ENCODE results near the gene PAF1.

Gene PAF1

DNA sequence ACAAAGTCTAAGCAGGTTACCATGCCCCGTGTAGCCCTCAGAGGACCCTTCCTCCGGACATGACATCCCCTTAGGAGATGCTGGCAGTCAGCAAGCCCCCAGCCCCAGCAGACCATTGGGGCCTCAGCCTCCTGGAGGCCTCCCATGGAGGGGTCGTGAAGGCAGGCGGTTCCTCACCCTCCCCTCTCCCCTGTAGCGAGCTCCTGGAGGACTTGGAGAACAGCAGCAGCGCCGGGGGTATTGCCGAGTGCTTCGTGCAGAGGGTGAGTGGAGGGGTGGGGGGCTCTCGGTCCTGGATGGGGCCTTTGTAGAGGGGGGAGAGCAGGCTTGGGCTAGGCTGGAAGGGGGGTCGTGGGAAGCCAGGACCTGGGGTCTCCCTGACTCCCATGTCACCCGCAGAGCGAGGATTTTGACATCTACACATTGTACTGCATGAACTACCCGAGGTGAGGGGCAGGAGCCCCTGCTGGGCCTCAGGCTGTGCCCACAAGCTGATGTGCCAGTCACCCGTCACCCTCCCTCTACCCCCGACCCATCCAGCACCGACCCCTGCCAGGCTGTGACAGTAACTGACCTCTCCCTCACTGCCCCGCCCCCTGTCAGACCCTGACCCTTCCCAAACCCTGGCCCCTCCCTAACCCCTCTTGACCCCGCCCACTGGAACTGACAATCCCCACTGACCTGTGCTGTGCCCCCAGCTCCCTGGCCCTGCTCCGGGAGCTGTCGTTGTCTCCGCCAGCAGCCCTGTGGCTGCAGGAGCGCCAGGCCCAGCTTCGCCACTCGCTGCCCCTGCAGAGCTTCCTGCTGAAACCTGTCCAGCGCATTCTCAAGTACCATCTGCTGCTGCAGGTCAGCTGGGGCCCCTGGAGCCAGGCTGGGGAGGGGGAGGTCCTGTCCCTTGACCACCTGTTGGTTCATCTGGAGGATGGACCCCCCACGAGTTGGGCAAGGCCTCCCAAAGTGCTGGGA lies 25.5 kb upstream of the PAF1 start:
- peak; percentile 51 for DNase-seq

DNA sequence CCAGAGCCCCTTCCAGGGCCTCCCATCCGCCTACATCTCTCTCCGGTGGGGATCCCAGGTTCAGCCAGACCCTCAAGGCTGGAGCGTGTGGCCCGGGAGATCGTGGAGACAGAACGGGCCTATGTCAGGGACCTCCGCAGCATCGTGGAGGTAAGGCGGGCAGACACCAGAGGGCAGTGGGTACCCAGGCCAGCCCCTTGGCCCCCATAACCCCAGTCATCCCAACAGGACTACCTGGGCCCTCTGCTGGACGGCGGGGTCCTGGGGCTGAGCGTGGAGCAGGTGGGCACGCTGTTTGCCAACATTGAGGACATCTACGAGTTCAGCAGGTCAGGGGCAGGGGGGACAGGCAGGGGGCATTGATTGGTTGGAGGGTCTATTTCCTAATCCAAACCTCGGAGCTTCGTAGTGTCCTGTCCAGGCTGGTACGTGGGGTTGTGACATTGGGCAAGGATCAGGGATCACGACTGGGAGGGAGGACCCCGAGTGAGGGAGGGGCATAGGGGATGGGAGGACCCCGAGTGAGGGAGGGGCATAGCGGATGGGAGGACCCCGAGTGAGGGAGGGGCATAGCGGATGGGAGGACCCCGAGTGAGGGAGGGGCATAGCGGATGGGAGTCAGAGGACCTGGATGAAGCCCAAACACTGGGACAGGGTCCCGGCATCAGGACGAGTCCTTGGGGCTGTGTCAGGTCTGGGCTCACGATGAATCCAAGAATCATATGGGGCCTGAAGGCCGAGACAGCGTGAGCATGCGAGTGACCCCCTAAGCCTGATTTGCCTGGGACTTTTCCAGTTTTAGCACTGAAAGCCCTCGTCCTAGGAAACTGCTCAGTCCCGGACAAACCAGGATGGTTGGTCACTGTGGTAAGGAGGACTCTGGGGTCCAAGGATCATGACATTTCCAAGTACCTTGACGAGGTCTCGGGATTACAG lies 24.5 kb upstream of the PAF1 start:
- DNase-seq: peak; percentile 50

DNA sequence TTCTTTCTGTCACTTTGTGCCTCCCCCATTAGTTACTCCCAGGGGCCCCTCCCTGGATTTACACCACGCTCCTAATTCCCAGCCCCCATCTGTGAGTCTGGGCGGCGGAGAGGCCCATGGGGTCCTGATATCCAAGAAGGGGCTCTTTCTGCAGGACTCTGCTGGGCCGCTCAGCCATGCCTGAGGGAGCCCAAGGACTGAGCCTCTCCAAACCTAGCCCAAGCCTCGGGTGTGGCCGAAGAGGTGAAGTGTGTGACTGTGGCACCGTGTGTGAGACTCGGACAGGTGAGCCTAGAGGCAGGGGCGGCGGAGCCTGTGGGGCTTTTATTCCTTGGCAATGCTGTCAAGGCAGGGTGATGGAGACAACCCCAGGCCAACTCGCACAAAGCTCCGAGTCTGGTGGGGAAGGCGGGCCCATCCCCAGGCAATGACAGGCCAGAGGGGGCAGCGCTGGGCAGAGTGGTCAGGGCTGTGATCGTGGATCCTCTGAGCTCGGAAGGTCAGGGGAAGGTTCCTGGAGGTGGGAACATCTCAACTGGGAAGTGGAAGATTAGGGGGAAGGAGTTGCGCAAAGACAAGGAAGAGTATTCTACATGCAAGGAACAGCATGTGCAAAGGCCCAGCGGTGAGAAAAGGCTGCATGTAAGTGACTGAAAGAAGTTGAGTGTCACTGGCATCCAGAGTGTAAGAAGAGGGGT lies 23.2 kb upstream of the PAF1 start:
- peak; percentile 62 for DNase-seq

DNA sequence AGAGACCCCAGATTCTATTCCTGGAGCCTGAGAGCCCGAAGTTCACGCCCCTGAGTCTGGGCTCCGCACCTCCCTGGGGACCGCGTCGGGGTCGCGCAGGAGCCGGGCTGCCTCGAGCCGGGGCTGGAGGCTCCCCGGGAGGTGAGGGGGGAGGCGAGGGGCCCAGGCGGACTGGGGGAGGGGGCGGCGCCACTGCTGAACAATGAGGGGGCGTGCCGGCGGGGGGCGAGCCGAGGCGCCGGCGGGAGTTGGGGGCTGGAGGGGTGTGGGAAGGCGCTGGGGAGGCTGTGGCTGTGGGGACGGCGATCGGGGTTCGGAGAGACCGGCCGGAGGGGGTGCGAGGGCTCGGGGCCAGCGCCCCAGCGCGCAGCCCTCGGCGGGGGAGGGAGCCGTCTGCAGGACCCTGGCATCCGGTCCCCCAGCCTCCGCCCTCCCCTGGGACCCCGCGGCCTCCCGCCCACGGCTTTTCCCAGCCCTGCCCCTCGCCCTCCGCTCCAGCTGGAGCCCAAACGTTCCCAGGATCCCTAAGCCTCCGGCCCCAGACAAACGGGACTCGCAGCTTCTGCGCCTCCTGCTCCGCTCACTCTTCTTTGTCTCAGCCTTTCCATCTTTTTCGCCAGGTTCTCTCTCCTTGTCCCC lies 22.5 kb upstream of the PAF1 start:
- peak; percentile 67 for DNase-seq

DNA sequence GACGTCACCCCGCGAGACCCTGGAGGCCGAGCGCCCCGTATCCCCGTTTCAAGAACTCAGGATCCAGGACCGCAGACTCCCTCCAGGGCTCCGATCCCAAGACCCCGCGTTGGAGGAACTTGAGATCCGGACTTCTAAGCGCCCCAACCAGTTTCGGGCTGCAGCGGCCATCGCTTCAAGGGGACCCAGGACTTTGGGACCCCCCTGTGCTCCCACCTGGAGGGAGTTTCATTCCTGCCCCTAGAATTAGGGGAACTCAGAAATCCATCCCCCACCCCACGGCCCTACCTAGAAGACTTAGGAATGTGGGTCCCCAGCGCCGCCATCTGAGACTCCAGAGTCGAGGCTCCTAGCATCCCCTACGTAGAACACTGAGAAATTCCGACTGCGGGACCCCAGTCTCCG lies 22.0 kb upstream of the PAF1 start:
- DNase-seq: no peak

DNA sequence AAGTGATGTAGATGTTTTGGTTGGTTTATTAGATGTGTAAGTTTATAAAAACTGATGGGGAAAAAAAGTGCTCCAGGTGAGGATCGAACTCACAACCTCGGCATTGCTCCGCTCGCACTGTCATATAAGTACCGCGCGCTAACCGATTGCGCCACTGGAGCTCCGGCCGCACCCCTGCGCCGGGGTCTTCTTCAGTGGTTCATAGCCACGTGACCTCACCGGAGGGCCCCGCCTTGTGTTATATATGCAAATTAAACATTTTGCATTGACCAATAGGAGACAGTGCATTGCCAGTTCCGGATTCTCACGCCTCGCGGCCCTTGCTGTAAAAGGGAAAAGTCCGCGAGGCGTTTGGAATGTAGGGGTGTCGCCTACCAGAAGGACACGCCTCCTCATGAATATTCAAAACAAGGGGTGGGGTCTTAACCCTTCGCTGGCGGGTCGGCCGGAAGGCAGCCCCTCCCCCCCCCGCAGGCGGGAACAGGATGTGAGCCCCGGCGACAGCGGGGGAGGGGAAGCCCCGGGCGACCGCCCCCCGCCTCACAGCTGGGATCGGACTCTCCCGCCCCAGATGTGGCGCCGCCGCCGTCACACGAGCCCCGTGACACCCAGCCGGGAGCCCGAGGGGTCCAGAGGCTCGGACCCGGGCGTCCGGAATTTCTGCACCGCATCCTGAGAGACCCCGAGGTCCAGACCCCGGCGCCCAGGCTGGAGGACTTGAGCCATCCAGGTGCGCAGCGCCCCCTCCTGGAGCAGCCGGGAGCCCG lies 21.4 kb upstream of the PAF1 start, which contains the start of gene PLEKHG2:
Gene PLEKHG2, plus strand, starts transcription at position 570 of the 767 bp plus-strand sequence. CDS start 1,418 bp downstream, outside the sequence.
- DNase-seq: peak; percentile 100

DNA sequence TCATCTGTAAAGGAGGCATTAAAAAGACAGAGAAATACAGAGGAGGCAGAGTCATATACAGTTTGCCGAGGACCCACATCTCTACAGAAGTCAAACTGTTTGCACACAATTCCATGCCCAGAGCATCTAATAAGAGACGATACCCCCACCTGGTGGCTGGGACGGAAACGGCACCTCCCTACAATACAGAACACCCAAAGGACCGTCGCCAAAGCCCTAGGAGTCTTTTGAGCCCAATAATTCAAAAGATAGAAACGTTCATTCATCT lies 20.9 kb upstream of the PAF1 start:
- peak; percentile 90 for DNase-seq

DNA sequence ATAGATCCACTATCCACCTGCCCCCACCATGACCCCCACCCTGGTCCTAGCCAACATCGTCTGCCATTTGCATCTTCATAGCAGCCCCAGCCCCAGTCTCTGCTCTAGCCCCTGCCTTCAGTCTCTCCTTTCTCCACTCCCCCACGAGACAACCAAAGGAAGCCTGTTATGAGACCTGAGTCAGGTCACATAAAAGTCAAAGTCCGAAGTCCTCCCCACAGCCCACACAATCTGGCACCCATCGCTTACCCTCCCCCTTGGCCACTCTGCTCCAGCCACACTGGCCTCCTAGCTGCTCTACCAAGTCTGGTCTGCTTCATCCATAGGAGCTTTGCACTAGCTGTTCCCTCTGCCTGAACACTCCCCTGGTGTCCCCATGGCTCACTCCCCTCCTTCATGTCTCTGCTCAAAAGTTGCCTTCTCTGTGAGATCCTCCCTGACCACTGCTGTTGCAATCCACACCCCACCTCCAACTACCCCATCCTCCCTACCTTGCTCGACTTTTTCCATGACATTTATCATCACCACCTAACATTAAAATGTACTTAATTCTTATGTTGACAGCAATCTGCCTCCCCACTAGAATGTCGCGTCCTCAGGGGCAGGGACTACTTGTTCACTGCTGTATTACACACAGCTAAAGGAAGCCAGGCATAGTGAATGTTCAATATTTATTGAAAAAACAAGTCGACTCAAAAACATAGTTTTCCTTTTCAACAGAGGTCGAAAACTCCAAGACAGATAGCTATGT lies 20.4 kb upstream of the PAF1 start:
- DNase-seq: peak; percentile 65

DNA sequence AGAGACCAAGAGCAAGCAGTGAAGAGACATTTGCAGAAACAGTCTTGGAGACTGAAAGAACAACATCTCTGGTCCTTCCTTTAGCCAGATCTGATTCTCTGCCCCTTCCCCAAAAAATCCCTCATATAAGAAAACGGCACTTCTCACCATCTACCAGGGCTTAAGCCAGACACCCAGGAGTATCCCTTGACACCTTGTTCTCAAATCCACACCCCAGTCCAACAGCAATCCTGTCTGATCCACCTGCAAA lies 19.9 kb upstream of the PAF1 start:
- DNase-seq: no peak

DNA sequence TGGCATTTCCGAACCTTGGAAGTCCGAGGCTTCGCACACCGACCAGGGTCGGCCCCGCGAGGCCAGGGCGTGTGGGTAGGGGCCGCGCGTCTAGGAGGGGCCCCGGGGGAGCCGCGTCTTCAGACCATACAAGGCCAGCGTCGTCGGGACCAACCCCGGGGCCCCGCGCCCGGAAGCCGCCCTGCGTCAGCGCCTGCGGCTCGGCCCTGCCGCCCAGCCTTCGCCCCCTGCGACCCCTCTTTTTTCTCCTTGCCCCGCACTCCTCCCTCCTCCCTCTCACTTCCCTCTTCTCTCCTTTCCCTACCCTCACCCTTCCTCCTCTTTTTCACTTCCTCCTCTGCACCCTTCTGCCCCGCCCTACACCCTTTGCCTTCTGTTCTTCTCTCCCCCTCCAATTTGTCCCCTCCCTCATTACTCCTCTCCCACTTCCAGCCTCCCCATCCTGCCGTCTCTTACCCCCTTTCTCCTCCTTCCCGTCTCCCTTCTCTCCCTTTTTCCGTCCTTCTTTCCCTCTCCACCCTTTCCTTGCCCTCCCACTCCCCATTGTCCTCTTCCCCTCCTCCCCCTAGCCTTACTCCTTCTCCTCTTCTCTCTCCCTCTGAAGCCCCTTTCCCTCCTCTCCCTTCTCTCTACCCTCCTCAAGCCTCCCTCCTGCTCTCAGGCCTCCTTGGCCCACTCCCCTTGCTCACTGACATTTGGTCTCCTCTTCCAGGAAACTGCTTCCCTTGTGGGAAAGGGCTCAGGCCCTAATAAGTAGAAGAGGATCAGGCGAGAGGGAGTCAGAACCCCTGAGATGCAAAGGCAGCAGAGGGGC lies 19.3 kb upstream of the PAF1 start:
- peak; percentile 86 for DNase-seq

DNA sequence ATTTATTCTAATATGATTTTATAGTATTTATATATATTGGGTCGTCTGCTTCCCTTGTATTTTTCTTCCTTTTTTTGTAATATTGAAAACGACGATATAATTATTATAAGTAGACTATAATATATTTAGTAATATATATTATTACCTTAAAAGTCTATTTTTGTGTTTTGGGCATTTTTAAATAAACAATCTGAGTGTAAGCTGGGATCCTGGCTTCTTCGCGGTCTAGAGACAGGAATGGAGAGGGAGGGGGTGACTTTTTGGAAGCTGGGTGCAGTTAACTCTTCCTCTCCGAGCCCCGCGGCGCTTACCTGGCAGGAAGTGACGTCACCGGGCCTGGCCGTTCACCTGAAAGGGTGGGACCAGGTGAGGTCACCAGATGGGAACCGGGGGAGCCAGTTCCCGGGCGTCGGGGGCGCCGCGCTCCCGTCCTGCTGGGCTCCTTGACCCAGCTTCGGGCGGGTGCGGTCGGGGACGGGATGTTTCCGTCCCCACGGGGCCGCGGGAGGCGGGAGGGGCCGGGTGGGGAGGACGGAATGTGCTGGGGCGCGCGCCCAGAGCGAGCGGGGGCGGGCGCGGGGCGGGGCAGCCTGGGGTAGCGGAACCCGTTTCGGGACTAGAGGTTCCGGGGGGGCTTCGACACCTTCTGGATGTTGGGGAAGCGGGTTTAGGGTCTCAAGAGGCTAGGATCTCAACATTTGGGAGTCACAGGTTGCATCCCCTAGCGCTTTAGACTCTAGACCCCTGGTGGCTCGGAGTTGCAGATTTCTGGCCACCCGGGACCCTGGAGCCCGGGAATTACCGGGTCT lies 18.5 kb upstream of the PAF1 start:
- peak; percentile 93 for DNase-seq

DNA sequence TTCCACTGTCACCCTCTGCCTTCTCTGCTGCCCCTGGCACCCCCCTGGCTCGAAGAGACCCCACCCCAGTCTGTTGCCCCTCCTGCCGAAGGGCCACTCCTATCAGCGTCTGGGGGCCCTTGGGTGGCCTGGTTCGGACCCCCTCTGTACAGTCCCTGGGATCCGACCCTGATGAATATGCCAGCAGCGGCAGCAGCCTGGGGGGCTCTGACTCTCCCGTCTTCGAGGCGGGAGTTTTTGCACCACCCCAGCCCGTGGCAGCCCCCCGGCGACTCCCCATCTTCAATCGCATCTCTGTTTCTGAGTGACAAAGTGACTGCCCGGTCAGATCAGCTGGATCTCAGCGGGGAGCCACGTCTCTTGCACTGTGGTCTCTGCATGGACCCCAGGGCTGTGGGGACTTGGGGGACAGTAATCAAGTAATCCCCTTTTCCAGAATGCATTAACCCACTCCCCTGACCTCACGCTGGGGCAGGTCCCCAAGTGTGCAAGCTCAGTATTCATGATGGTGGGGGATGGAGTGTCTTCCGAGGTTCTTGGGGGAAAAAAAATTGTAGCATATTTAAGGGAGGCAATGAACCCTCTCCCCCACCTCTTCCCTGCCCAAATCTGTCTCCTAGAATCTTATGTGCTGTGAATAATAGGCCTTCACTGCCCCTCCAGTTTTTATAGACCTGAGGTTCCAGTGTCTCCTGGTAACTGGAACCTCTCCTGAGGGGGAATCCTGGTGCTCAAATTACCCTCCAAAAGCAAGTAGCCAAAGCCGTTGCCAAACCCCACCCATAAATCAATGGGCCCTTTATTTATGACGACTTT lies 17.7 kb upstream of the PAF1 start:
- peak; percentile 71 for DNase-seq

DNA sequence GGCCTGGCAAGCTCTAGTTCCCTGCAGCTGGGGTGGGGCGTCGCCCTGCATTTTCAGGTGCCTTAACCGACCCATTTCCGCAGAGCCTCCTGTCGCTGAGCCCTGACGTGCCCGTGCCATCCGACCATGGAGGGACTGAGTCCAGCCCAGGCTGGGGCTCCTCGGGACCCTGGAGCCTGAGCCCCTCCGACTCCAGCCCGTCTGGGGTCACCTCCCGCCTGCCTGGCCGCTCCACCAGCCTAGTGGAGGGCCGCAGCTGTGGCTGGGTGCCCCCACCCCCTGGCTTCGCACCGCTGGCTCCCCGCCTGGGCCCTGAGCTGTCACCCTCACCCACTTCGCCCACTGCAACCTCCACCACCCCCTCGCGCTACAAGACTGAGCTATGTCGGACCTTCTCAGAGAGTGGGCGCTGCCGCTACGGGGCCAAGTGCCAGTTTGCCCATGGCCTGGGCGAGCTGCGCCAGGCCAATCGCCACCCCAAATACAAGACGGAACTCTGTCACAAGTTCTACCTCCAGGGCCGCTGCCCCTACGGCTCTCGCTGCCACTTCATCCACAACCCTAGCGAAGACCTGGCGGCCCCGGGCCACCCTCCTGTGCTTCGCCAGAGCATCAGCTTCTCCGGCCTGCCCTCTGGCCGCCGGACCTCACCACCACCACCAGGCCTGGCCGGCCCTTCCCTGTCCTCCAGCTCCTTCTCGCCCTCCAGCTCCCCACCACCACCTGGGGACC lies 16.9 kb upstream of the PAF1 start:
- DNase-seq: peak; percentile 80

DNA sequence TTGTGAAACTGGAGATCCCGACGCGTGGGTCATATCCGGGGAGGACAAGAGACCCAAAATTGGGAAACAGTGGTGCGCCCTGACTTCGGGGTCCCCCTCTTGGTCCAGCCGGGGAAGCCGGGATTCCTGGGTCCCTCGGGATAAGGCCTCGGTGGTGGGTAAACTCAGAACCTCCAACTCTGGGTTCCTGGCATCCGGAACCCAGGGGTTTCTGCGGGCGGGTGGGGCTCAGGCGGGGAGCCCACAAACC lies 16.4 kb upstream of the PAF1 start:
- no peak for DNase-seq

DNA sequence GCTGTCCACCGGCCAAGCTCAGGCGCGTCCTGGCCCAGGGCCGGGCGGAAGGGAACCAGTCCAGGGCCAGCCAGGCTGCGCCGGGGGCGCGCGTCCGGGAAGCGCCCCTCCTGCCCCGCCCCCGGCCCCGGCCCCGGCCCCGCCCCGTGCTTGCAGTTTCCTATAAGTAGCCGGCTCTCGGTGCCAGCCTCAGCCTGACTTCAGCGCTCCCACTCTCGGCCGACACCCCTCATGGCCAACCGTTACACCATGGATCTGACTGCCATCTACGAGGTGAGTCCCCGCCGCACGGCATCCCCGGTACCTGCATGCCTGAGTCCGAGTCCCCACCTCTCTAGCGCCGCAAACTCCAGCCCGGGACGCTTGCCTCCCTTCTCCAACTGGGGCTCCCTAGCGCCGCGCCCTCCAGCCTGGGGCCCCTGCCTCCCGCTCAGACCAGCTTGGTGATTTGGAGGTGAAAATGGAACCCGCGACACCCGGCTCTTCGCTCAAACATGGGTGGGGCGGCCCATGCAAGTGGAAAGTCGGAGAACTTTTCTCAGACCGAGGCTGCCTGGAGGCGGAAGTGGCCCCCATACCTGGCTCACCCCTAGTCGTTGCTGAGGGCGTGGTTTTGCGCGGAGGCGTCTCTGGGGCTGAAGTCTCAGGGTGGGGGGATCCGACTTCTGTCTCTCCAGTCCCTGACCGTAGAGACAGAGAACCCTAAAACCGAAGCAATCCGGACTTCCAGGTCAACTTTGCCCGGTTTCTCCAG lies 15.9 kb upstream of the PAF1 start, which contains the start of gene ZFP36:
Gene ZFP36, plus strand, starts transcription at position 192 of the 754 bp plus-strand sequence. Its CDS starts 58 bp downstream, at position 250.
- DNase-seq: peak; percentile 95

DNA sequence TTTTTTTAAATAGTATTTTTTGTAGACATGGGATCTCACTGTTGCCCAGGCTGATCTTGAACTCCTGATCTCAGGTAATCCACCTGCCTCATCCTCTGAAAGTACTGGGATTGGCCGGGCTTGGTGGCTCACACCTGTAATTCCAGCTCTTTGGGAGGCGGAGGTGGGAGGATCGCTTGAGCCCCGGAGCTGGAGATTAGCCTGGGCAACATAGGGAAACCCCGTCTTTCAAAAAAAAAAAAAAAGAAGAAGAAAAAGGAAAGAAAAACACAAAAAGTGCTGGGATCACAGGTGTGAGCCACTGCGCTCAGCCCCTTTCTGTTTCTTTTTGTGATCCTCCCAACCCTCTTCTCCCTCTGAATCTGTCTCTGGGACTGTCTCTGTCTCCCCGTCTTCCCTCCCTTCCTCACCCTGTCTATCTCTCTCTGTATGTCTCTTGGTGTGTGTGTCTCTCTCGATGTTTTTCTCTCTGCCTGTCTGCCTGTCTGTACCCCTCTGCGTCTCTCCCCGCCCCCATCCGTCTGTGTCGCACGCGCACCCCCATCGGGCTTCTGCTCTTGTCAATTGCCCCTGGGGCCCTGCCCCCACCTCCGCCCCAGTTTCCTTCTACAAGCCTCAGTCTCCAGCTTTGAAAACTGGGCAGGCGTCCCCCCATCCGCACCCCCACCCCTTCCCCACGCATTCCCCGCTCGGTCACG lies 15.2 kb upstream of the PAF1 start:
- DNase-seq: no peak
